Peyer's patch (tissue), 4 donors: ENCODE data around the gene PAM.

Source experiments
- CTCF ChIP-seq, 6 experiments: fragments of 450-650 bp in 4 of 6; fragments of 200-600 bp in 2 of 6; sonication (generic) in 1 of 6; IDR thresholded peaks; one replicate each; pipeline ENCODE4 v1.5.1; 2017 to 2019; ENCODE audit warnings: antibody characterized with exemption in 6 of 6, mild to moderate bottlenecking in 3 of 6, moderate library complexity in 1 of 6
- POLR2A ChIP-seq, 2 donors: fragments of 450-650 bp; IDR thresholded peaks; one replicate each; pipeline ENCODE4 v1.5.1; 2017; ENCODE audit warnings: antibody characterized with exemption in 2 of 2, mild to moderate bottlenecking in 2 of 2, moderate library complexity in 2 of 2

GRCh38 chr5:102889033-102889432 is 133.9 kb downstream of the PAM start:
- TF ChIP-seq CTCF (IDR thresholded peaks at IDR 0.05), result no peak
- TF ChIP-seq POLR2A (IDR thresholded peaks at IDR 0.05), result no peak
